ENCODE results near the gene PDE9A. TPM values are rescaled to one million over a fixed set of nuclear protein-coding genes. Genes with fewer than 3 reads are reported as not detected.

Gene PDE9A
- 0.30 and 1.3 TPM in 2 replicates for total RNA-seq

DNA sequence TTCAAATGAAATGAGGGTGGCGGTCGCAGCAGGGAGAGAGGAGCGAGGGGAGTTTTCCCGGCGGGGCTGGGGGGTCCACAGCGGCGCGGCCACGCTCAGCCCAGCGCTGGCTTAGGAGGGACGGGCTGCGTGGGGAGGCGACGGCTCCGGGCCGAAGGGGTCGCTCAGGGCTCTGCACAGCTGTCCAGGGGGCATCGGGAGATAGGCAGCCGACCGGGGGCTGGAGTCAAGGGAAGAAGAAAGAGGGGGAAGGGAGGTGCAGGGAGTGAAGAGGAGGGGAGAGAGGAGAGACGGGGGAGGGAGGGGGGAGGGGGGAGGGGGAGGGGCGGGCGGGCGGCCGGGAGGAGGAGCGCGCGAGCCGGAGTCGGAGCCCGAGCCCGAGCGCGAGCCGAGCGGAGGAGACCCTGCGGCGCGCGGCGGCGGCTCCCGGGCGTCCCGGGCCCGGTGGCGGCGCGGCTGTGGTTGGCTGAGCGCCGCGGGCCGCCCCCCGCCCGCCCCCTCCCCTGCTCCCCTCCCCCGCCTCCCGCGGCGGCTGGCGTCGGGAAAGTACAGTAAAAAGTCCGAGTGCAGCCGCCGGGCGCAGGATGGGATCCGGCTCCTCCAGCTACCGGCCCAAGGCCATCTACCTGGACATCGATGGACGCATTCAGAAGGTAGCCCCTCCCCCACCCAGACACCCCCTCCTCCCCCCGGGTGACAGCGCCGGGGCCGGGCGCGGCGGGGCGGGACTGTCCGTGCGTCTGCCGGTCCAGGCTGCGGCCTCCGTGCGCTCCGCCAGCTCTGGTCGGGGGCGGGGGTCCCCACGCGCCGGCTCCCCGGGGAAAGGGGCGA, at the start of gene PDE9A:
Gene PDE9A (plus strand): TSS at position 391 of the 831 bp plus-strand sequence. CDS start 194 bp downstream, at position 585.

Other genes with a start within 250 kb of the PDE9A start
- gene UBASH3A, start 249.7 kb upstream of the PDE9A start, total RNA-seq, result not detected in 2 replicates
- gene RSPH1, start 157.4 kb upstream of the PDE9A start, total RNA-seq, result not detected in 2 replicates
- gene SLC37A1, start 139.8 kb upstream of the PDE9A start, total RNA-seq, result 8.7 and 9.4 TPM in 2 replicates
- gene WDR4, start 225.9 kb downstream of the PDE9A start, total RNA-seq, result 13.0 and 25.1 TPM in 2 replicates
- 40.9 and 56.8 TPM in 2 replicates for gene NDUFV3, start 239.7 kb downstream of the PDE9A start, total RNA-seq